Tibial artery (tissue), 4 donors: Measurements from ENCODE around the gene TRMT1L.

ENCODE experiments used
- DNase-seq, 2 donors: peaks; one replicate each; pipeline ENCODE4 v3.0.0-alpha.2; 2019
- H3K27ac ChIP-seq, 2 donors: fragments of 200-600 bp; sonication (generic) in 1 of 2; 1 replicate in 1 of 2; 2 replicates in 1 of 2; pipeline ENCODE4 v1.5.1; 2018 to 2019; ENCODE audit warnings: mild to moderate bottlenecking in 1 of 2
- H3K27me3 ChIP-seq, 2 donors: fragments of 200-600 bp; sonication (generic) in 1 of 2; one replicate each; pipeline versions ENCODE4 v1.5.1 to v1.6.0; 2016 to 2019
- H3K36me3 ChIP-seq, 3 donors: fragments of 200-600 bp; sonication (generic) in 2 of 3; one replicate each; pipeline ENCODE4 v1.5.1; 2016 to 2019; ENCODE audit warnings: mild to moderate bottlenecking in 2 of 3
- H3K4me1 ChIP-seq, 4 donors: fragments of 200-600 bp; sonication (generic) in 2 of 4; 1 replicate in 3 of 4; 2 replicates in 1 of 4; pipeline ENCODE4 v1.5.1; 2016 to 2019
- H3K4me3 ChIP-seq, 2 donors: fragments of 200-600 bp; sonication (generic) in 1 of 2; 1 replicate in 1 of 2; 2 replicates in 1 of 2; pipeline ENCODE4 v1.5.1; 2018 to 2019; ENCODE audit warnings: mild to moderate bottlenecking in 2 of 2
- H3K9me3 ChIP-seq, 3 donors: fragments of 200-600 bp; sonication (generic) in 1 of 3; one replicate each; pipeline ENCODE4 v1.5.1; 2016 to 2019
- CTCF ChIP-seq, 2 experiments: fragments of 200-600 bp in 1 of 2; fragments of 450-650 bp in 1 of 2; IDR thresholded peaks; one replicate each; pipeline ENCODE4 v1.5.1; 2017 to 2019; ENCODE audit warnings: antibody characterized with exemption in 2 of 2, mild to moderate bottlenecking in 1 of 2, moderate library complexity in 1 of 2
- intact Hi-C: fragments of 100-400 bp; cut with DNase I; formaldehyde crosslinking; loops from one replicate; pipeline ENCODE4 v1.15.0; 2023; ENCODE audit warnings: low total_unique reads

Gene TRMT1L

DNA sequence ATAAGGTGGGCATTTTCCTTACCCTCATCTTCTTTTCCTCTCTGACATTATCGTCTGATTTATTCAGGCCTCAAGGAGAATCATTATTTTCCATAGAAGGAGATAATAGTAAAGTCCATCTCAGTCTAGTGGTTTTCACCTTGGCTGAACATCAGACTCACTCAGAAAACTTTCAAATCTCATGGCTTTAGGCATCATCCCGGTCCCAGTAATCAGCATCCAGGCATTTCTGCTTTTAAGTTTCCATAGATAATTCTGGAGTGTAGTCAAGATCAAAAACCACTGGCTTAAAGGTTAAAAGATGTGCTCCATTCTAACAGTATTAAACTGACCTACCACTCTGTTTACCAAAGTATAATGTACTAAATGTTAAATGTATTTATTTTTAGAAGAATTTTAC is 62.0 kb downstream of the TRMT1L start:
- DNase-seq: no peak
- H3K4me3 ChIP-seq: no peak overlapping the region
- H3K27ac ChIP-seq: no peak overlapping the region
- H3K4me1 ChIP-seq: no peaks in the 10 kb centered on the region
- intact Hi-C loops: no loop called here
- no peak for TF ChIP-seq CTCF (IDR thresholded peaks at IDR 0.05)
- H3K9me3 ChIP-seq: no peaks in the 10 kb centered on the region
- H3K36me3 ChIP-seq: peaks cover 21 to 55% (median 34%) of the 10 kb centered on the region in 3 donors
- H3K27me3 ChIP-seq: no peaks in the 10 kb centered on the region

GRCh38 chr1:185091480-185091879 is 65.3 kb downstream of the TRMT1L start:
- TF ChIP-seq CTCF (IDR thresholded peaks at IDR 0.05): no peak
- intact Hi-C loops: no loop called here
- Histone ChIP-seq H3K4me1 (no peaks in the 10 kb centered on the region), H3K27ac (no peak overlapping the region), H3K9me3 (no peaks in the 10 kb centered on the region), H3K36me3 (peaks cover 24 to 55% (median 35%) of the 10 kb centered on the region in 3 donors), H3K4me3 (no peak overlapping the region), H3K27me3 (no peaks in the 10 kb centered on the region)
- DNase-seq: no peak

DNA sequence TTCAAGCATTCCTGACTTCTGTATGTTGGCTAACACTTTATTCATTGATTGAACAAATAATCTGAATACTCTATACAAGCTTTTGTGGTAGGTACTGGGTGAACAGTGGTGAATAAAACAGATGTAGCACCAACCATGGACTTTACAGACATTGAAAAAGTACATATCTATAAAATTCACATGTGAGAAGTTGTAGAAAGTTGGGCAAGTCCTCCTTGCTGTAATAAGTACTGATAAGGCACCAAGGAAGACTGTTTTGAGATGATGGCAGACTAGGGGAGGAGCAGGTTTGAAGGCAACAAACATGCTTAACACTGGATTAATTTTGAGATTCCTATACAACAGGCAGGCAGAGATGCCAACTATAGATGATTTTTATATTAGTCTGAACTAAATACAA is 69.0 kb downstream of the TRMT1L start:
- H3K36me3 ChIP-seq: peaks cover 21 to 37% (median 23%) of the 10 kb centered on the region in 3 donors
- no peaks in the 10 kb centered on the region for H3K4me1 ChIP-seq
- no peak for TF ChIP-seq CTCF (IDR thresholded peaks at IDR 0.05)
- H3K27ac ChIP-seq: no peak overlapping the region
- H3K4me3 ChIP-seq: no peak overlapping the region
- H3K27me3 ChIP-seq: no peaks in the 10 kb centered on the region
- H3K9me3 ChIP-seq: no peaks in the 10 kb centered on the region
- DNase-seq: no peak
- intact Hi-C loops: no loop called here

GRCh38 chr1:185087101-185087500 is 69.7 kb downstream of the TRMT1L start:
- Histone ChIP-seq H3K36me3 (peaks cover 20 to 30% (median 20%) of the 10 kb centered on the region in 3 donors), H3K4me1 (no peaks in the 10 kb centered on the region), H3K27me3 (no peaks in the 10 kb centered on the region), H3K27ac (no peak overlapping the region), H3K4me3 (no peak overlapping the region), H3K9me3 (no peaks in the 10 kb centered on the region)
- intact Hi-C loops: no loop called here
- no peak for DNase-seq
- TF ChIP-seq CTCF (IDR thresholded peaks at IDR 0.05): no peak

- peaks cover 10 to 14% (median 11%) of the 10 kb centered on the region in 3 donors for H3K36me3 ChIP-seq
- no peak for TF ChIP-seq CTCF (IDR thresholded peaks at IDR 0.05)
- H3K9me3 ChIP-seq: no peaks in the 10 kb centered on the region
- H3K4me1 ChIP-seq: no peaks in the 10 kb centered on the region
- H3K4me3 ChIP-seq: no peak overlapping the region
- no peak for DNase-seq
- intact Hi-C loops: no loop called here
- H3K27ac ChIP-seq: no peak overlapping the region
- H3K27me3 ChIP-seq: no peaks in the 10 kb centered on the region
Measured at GRCh38 chr1:185083818-185084217, 72.9 kb downstream of the TRMT1L start.

DNA sequence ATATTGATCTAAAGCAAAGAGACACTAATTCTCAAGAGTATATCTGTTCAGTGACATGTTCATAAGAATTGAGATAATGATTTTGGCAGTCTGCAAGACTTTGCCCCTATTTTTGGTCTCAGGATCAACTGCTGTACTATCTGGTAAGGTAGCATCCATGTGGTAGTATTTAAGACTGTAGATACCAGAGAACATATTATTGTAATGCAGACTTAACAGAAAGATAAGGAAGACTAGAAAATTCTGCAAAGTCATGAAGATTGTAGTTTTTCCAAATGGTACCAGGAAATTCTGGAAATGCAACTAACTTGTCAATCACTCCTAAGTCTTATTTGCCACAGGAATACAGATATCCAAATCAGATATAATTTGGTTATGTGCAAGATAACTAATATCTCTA is 76.3 kb downstream of the TRMT1L start:
- no peak for TF ChIP-seq CTCF (IDR thresholded peaks at IDR 0.05)
- no peak for DNase-seq
- no peak overlapping the region for H3K27ac ChIP-seq
- no peaks in the 10 kb centered on the region for H3K4me1 ChIP-seq
- no peaks in the 10 kb centered on the region for H3K27me3 ChIP-seq
- no peaks in the 10 kb centered on the region for H3K36me3 ChIP-seq
- no peaks in the 10 kb centered on the region for H3K9me3 ChIP-seq
- intact Hi-C loops: no loop called here
- no peak overlapping the region for H3K4me3 ChIP-seq
